ENCODE measurements around the gene PLCB4. TPM values are rescaled to one million over a fixed set of nuclear protein-coding genes. Genes with fewer than 3 reads are reported as not detected.

The PLCB4 gene
- total RNA-seq, 1 donor from 2014 or later, result 5.3 TPM

DNA sequence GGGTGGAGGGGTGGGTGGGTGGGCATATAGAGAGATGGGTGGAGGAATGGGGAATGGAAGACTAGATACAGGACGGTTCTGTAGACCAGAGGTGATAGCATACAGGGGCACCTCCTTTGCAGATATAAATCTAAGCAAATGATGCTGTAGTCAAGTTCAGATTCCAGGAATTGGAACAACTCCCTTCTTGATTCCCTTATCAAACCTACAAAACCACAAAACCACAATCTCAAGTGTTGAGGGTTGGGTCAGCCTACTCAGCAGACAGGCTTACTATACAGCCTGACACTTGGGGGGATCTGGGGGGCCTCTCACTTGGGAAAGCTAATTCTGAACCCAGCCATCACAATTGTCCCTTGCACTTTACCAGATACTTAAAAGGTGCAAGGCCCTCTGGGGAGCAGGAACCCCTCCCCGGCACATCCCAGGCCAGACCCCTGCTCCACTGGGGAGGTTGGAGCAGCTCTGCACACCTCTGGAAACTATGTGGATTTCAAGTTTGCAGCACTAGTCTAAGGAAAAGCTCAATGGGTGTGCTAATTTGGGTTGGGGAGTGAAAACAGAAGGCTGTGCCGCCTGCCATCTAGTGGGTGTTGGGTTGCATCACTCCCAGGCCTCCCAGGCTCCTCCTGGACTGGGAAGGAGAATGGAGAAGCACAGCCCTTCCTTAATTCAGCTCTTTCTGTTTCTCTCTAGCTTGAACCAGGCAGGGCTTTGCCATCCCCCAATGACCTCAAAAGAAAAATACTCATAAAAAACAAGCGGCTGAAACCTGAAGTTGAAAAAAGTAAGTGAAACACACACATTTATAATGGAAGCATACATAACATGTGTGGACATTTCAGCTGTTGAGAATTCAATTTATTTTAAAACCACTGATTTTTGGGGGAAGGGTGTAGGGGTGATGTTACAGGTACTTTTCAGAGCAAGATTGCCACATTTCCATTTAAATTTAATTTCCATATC, 324.3 kb downstream of the PLCB4 start:
- DNase-seq (ENCODE audit: low spot score), result no peak

DNA sequence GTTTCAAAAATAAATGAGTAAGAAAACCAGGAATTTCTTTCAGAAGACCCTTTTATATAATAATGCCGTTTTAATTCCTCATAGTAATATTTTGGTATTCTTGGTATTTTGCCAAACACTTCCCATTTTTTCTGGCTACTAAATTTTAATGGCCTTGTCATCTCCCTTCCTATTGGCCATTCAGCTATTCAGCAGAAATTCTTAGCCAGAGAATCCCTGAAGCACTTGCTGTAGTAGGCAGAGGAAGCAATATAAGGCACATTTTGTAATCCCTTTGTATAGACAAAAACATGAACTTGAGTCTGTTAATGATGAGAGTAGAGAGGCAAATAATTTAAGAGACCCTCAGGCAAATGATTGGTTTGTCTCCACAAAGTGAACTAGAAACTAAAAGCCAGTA, 327.1 kb downstream of the PLCB4 start:
- DNase-seq (ENCODE audit: low spot score), result no peak

- no peak for DNase-seq (ENCODE audit: low spot score)
Observed at GRCh38 chr20:9397928-9398327, 329.0 kb downstream of the PLCB4 start.

GRCh38 chr20:9398882-9399281, 330.0 kb downstream of the PLCB4 start:
- DNase-seq (ENCODE audit: low spot score), result no peak

DNA sequence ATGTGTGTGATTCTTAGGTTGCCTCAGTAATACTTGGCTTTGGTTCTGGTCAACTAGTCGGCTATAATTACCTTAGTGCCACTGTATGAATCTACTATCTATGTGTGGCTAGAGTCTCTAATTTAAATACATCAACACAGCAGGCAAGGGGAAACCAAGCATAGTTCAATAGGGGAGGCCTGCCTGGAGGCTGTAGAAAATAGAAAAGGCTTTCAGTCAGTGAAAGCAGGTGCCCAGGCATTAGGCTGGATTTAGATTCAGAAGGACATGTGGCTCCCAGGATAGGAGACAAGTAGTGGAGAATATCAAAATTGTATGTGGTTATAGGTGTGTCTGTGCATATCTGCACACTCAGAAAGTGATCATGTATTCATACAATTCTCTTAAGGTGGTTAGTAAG, 330.4 kb downstream of the PLCB4 start:
- DNase-seq (ENCODE audit: low spot score), result no peak

DNA sequence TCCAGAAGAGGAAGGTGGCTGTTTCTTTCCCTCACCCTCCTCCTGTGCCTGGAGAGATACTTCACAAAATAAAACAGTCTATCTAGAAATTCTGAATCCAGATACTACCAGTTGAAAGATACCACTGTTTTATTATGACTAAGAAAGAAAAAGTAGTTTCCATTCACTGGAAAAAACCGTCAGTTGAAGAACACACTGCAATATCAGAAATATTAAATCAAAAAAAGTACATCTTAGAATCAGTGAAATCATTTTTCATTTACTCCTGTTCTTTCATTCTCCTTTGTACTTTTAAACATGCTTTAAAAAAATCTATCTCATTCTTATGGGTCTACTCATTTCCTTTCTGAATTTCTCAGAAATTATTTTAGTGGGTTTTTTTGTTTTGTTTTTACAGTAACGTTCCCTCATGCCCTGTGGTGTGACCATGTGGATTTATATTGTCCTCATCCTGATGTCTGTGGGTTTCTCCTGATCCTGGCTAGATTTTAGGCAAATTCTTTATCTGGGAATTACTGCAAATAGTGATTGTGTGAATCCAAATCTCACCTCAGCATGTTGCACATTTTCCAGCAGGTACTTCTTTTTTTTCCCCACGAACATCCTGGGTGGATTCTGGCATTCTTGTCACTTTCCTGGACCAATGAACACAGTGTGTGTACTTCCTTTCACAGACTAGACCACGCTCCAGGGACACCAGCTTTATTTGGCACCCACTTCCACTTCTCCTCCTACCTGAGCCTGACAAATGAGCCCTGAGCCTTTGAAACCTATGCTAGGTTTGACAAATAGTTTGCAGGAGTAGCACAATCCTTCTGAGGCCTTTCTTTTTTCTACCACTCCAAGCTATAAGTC, 331.5 kb downstream of the PLCB4 start:
- no peak for DNase-seq (ENCODE audit: low spot score)

GRCh38 chr20:9401371-9401770, 332.5 kb downstream of the PLCB4 start:
- DNase-seq (ENCODE audit: low spot score), result no peak

- no peak for DNase-seq (ENCODE audit: low spot score)
Observed at GRCh38 chr20:9402141-9402540, 333.3 kb downstream of the PLCB4 start.

DNA sequence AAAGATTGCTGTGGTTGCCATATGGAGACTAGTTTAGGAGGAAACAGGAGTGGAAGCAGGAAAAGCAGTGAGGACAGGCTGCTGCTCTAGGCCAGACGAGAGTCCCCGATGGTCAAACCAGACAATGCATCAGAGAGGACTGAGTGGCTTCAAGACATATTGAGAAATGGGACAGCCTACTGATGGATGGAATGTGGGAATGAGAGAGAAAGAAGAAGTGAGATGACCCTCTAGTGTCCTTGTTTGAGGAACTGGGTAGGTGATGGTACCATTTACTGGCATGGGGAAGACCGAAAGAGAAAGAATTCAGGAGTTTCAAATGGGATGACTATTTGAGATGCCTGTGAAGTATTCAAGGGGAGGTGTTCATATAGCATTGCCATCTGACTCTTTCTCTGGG, 333.7 kb downstream of the PLCB4 start:
- no peak for DNase-seq (ENCODE audit: low spot score)

DNA sequence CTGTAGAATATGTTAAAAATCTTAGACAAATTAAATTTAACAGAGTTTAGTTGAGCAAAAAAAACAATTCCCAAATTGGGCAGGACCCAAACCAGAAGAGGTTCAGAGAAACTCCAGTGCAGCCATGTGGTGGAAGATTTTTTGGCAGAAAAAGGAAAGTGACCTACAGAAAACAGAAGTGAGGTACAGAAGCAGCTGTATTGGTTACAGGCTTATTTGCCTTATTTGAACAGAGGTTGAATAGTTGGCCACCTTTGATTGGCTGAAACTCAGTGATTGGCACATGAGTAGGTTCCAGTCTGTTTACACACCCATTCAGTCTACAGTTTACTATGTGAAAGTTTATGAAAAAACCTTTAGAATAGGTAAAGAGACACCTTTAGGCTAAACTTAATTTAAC, 334.6 kb downstream of the PLCB4 start:
- DNase-seq (ENCODE audit: low spot score), result no peak

DNA sequence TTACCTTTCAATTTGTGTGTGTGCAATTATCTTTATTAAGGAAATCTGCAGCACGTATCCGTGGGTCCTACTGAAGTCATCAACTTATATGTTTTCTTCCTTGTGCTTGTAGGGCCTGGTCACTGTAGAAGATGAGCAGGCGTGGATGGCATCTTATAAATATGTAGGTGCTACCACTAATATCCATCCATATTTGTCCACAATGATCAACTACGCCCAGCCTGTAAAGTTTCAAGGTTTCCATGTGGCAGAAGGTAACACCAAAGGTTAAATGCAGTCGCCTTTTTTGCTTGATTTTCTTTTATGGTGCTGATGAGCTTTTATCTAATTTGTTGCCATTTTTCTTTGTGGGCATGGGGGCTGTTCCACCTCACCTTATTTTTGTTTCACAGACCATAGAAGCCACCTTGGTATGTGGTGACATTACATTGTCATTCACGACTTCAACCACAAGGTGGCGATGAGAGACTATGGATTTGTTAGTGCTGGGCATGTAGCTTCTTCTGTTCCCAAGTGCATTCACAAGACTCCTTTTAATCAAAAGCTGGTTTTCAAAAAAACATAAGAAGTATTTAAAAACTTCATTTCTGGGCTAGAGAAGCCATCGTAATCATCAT, 339.0 kb downstream of the PLCB4 start:
- no peak for DNase-seq (ENCODE audit: low spot score)

- DNase-seq (ENCODE audit: low spot score), result no peak
Observed at GRCh38 chr20:9408422-9409300, 339.8 kb downstream of the PLCB4 start.

GRCh38 chr20:9409352-9409751, 340.5 kb downstream of the PLCB4 start:
- no peak for DNase-seq (ENCODE audit: low spot score)

- no peak for DNase-seq (ENCODE audit: low spot score)
Observed at GRCh38 chr20:9409981-9410380, 341.1 kb downstream of the PLCB4 start.

DNA sequence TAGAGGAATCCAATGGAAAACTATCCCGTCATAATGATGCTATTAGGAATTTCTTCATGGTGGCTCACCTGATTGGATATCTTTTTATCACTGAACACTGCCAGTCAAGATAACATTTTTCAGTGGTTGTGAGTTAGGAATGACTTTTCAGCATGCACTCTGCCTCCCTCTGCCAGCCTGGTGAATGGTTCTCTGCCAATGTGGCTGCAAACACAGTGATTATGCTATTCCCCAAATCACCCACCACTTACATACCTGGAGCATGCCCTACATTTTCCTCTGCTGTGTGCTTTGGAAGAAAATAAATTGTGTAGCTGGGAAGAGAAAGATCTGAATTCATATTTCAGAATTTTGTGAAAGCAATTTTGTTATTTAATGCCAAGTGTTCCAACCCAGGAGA, 342.9 kb downstream of the PLCB4 start:
- no peak for DNase-seq (ENCODE audit: low spot score)

DNA sequence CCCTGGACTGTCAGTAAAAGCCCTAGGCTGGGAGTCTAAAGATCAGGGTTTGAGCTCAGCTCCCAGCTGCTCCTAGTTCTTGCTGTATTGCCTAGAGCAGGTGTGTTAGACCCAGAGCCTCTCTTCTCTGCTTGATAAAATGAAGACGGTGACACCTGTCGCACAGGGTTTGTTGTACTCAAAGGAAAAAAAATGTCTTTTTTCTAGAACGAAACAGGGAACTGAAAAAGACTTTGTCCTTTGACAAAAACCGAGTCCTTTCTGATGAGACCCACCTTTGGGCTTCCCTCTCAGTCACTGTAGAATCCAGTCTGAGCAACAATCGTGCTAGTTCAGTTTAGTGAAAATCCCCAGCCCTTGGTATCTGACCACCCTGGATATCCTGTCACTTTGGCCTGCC, 343.4 kb downstream of the PLCB4 start:
- no peak for DNase-seq (ENCODE audit: low spot score)

GRCh38 chr20:9413001-9413400, 344.1 kb downstream of the PLCB4 start:
- DNase-seq (ENCODE audit: low spot score), result no peak

GRCh38 chr20:9415426-9415825, 346.5 kb downstream of the PLCB4 start:
- DNase-seq (ENCODE audit: low spot score), result no peak

DNA sequence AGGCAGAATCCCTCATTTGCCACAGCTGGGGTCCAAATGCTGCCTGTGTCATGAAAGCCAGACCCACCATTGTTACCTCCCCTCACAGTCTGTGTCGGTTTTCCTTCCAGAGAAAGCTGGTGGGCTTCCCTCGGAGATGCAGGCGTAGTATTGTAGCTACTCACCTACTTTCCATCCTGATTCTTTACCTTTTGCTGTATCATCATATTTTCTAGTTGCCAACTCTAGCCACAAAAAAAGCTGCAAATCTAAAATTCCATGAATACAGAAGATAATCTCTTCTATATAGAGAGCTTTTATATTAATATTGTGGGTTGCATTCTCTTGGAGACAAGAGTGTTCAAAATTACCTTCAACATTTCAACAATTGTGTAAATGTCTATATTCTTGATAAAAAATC, 347.5 kb downstream of the PLCB4 start:
- DNase-seq (ENCODE audit: low spot score), result no peak

- no peak for DNase-seq (ENCODE audit: low spot score)
Observed at GRCh38 chr20:9417665-9418064, 348.8 kb downstream of the PLCB4 start.
